ENCODE measurements around the gene CA12. TPM values are rescaled to one million over a fixed set of nuclear protein-coding genes. Genes with fewer than 3 reads are reported as not detected.

Gene CA12
- total and polyA plus RNA-seq, 10 of the 15 experiments (the other 5 are each of a cell fraction or from before 2014, with no cell fraction given) = 0.03 to 0.10 TPM; not detected in 8

GRCh38 chr15:63370764-63371163 is 10.9 kb downstream of the CA12 start (continued):
- TF ChIP-seq ZBTB40 (IDR thresholded peaks at IDR 0.05; ENCODE audit: borderline replicate concordance) (no peak), SMAD5 (IDR thresholded peaks at IDR 0.05; ENCODE audit: low read depth) (no peak), STAT3 (IDR thresholded peaks at IDR 0.05; ENCODE audit: low read depth, low read length) (no peak), ZBTB11 (CRISPR knock-in tag; IDR thresholded peaks at IDR 0.05) (no peak), SRF (IDR thresholded peaks at IDR 0.05; ENCODE audit: low read depth in 2 of 2, low read length in 2 of 2) (no peak), MEF2B (IDR thresholded peaks at IDR 0.05; ENCODE audit: partially characterized antibody, poor library complexity, severe bottlenecking) (no peak), SREBF2 (IDR thresholded peaks at IDR 0.05; ENCODE audit: low read length) (no peak), TCF7 (IDR thresholded peaks at IDR 0.05; ENCODE audit: borderline replicate concordance) (no peak), PAX5 (IDR thresholded peaks at IDR 0.05; ENCODE audit: borderline replicate concordance, low read depth, low read length) (no peak), NRF1 (conservative IDR thresholded peaks at IDR 0.05; ENCODE audit: low read depth, low read length) (no peak)
